GM23338 (cell line): ENCODE measurements around the gene ASPHD2. TPM values are rescaled to one million over a fixed set of nuclear protein-coding genes. Genes with fewer than 3 reads are reported as not detected.
A peak's percentile ranks its signal among the peaks of the same experiment; 100 is the strongest.

Experiments used
- ATAC-seq: fragments of 200-7000 bp; cut with Tn5 transposase; 3 replicates; pipeline ENCODE4 v1.9.1; 2020
- DNase-seq: peaks from one replicate; pipeline ENCODE4 v3.0.0-alpha.2; 2015; ENCODE audit warnings: low spot score
- H2AFZ ChIP-seq: fragments of 200-600 bp; sonication (generic); 2 replicates; pipeline ENCODE4 v1.8.0; 2016; ENCODE audit warnings: antibody characterized with exemption, mild to moderate bottlenecking, moderate library complexity
- H3F3A ChIP-seq: fragments of 200-600 bp; sonication (generic); replicated peaks from 2 replicates; pipeline ENCODE4 v1.8.0; 2017; ENCODE audit warnings: antibody characterized with exemption, mixed run types, low read depth
- H3K27ac ChIP-seq: fragments of 200-600 bp; sonication (generic); 2 replicates; pipeline ENCODE4 v1.6.1; 2016; ENCODE audit warnings: low read depth
- H3K27me3 ChIP-seq: fragments of 200-600 bp; sonication (generic); 2 replicates; pipeline ENCODE4 v1.8.0; 2016; ENCODE audit warnings: mild to moderate bottlenecking, mixed run types, moderate library complexity; ENCODE audit not compliant: insufficient read depth
- H3K36me3 ChIP-seq: fragments of 200-600 bp; sonication (generic); 2 replicates; pipeline ENCODE4 v1.8.0; 2016; ENCODE audit warnings: mild to moderate bottlenecking; ENCODE audit not compliant: insufficient read depth
- H3K4me1 ChIP-seq: fragments of 200-600 bp; sonication (generic); 2 replicates; pipeline ENCODE4 v1.8.0; 2016; ENCODE audit warnings: mild to moderate bottlenecking, moderate library complexity; ENCODE audit not compliant: insufficient read depth
- H3K4me2 ChIP-seq: fragments of 200-600 bp; sonication (generic); 2 replicates; pipeline ENCODE4 v1.7.1; 2017; ENCODE audit warnings: mixed run types
- H3K4me3 ChIP-seq: fragments of 200-600 bp; sonication (generic); 2 replicates; pipeline ENCODE4 v1.6.1; 2016; ENCODE audit warnings: mixed run types
- H3K79me2 ChIP-seq: fragments of 200-600 bp; sonication (generic); replicated peaks from 2 replicates; pipeline ENCODE4 v1.8.0; 2017; ENCODE audit warnings: mild to moderate bottlenecking; ENCODE audit not compliant: insufficient read depth
- H3K9me2 ChIP-seq: fragments of 200-600 bp; sonication (generic); 2 replicates; pipeline ENCODE4 v1.8.0; 2017; ENCODE audit not compliant: insufficient read depth
- H4K20me1 ChIP-seq: fragments of 200-600 bp; sonication (generic); replicated peaks from 2 replicates; pipeline ENCODE4 v1.8.0; 2017; ENCODE audit warnings: mild to moderate bottlenecking; ENCODE audit not compliant: insufficient read depth
- H3K27ac Mint-ChIP-seq: 2 replicates; pipeline ENCODE4 v1.8.0; 2020; ENCODE audit warnings: inconsistent platforms, mild to moderate bottlenecking, moderate library complexity, mixed read lengths
- H3K27me3 Mint-ChIP-seq: 3 replicates; pipeline ENCODE4 v1.8.0; 2022; ENCODE audit warnings: low read depth, mild to moderate bottlenecking, moderate library complexity, mixed read lengths, inconsistent platforms; ENCODE audit not compliant: insufficient read depth, poor library complexity
- H3K36me3 Mint-ChIP-seq: 3 replicates; pipeline ENCODE4 v1.8.0; 2021; ENCODE audit warnings: low read depth, mild to moderate bottlenecking, inconsistent platforms, moderate library complexity, mixed read lengths
- H3K4me1 Mint-ChIP-seq: 3 replicates; pipeline ENCODE4 v1.8.0; 2020; ENCODE audit warnings: mild to moderate bottlenecking, inconsistent platforms, mixed read lengths
- H3K4me3 Mint-ChIP-seq: 3 replicates; pipeline ENCODE4 v1.8.0; 2021; ENCODE audit warnings: moderate library complexity, mild to moderate bottlenecking, inconsistent platforms, mixed read lengths
- H3K9me3 Mint-ChIP-seq: 3 replicates; pipeline ENCODE4 v1.8.0; 2020; ENCODE audit warnings: moderate library complexity, mild to moderate bottlenecking, inconsistent platforms, mixed read lengths
- CTCF ChIP-seq, 2 experiments: fragments of 200-600 bp in 1 of 2; sonication (generic) in 1 of 2; conservative IDR thresholded peaks; 2 replicates each; pipeline versions ENCODE4 v1.5.1 to v1.6.1; 2016 to 2017; ENCODE audit warnings: antibody characterized with exemption in 2 of 2, low read depth in 2 of 2, mild to moderate bottlenecking in 2 of 2, moderate library complexity in 1 of 2
- ETS1 ChIP-seq: IDR thresholded peaks from 2 replicates; pipeline ENCODE4 v1.6.1; 2016; ENCODE audit warnings: antibody characterized with exemption
- EZH2 ChIP-seq: fragments of 200-600 bp; sonication (generic); IDR thresholded peaks from one replicate; pipeline ENCODE4 v1.8.0; 2017; ENCODE audit warnings: antibody characterized with exemption, mild to moderate bottlenecking, low read depth; ENCODE audit not compliant: unreplicated experiment
- EZH2phosphoT487 ChIP-seq: fragments of 200-600 bp; sonication (generic); IDR thresholded peaks from one replicate; pipeline ENCODE4 v1.8.1; 2018; ENCODE audit warnings: antibody characterized with exemption; ENCODE audit not compliant: unreplicated experiment
- JUNB ChIP-seq: IDR thresholded peaks from one replicate; pipeline ENCODE4 v1.6.1; 2016; ENCODE audit warnings: antibody characterized with exemption; ENCODE audit not compliant: unreplicated experiment
- NANOG ChIP-seq: IDR thresholded peaks from 2 replicates; pipeline ENCODE4 v1.6.1; 2016; ENCODE audit warnings: antibody characterized with exemption, borderline replicate concordance
- POLR2AphosphoS5 ChIP-seq: IDR thresholded peaks from 2 replicates; pipeline ENCODE4 v1.6.1; 2016; ENCODE audit warnings: antibody characterized with exemption, low read depth
- REST ChIP-seq: IDR thresholded peaks from one replicate; pipeline ENCODE4 v1.6.1; 2018; ENCODE audit warnings: antibody characterized with exemption; ENCODE audit not compliant: unreplicated experiment
- ZNF114 ChIP-seq: fragments of 250-450 bp; sonication (Bioruptor Pico); IDR thresholded peaks from 2 replicates; pipeline ENCODE4 v1.5.0; 2020; ENCODE audit warnings: mild to moderate bottlenecking, moderate library complexity
- ZNF331 ChIP-seq: fragments of 250-450 bp; sonication (Bioruptor Pico); IDR thresholded peaks from 2 replicates; pipeline ENCODE4 v1.5.0; 2020; ENCODE audit warnings: low read depth, mild to moderate bottlenecking, moderate library complexity
- polyA plus RNA-seq: library from polyadenylated mRNA; unstranded; fragments of >200 nt; fragmentation: Nextera tagmentation; extraction: Ambion mirVana; gene quantifications from 2 replicates; pipeline ENCODE4 v1.2.1, GENCODE V29; 2016
- total RNA-seq: library from RNA; depleted of rRNA; stranded (reverse); fragments of >200 nt; shearing (Covaris generic); gene quantifications from 2 replicates; pipeline ENCODE4 v1.2.3, GENCODE V29; 2014

Gene ASPHD2
- total and polyA plus RNA-seq, 2 experiments from 2014 or later = 6.0 to 9.3 TPM

- TF ChIP-seq ETS1 = no peak
- no peak for TF ChIP-seq CTCF (conservative IDR thresholded peaks at IDR 0.05; ENCODE audit: low read depth in 2 of 2)
- TF ChIP-seq POLR2AphosphoS5 = no peak
- no peak for TF ChIP-seq JUNB
Measured at GRCh38 chr22:26481694-26482093, 52.6 kb downstream of the ASPHD2 start (continued).

GRCh38 chr22:26482161-26482560 lies 53.1 kb downstream of the ASPHD2 start:
- TF ChIP-seq REST (no peak), EZH2 (no peak), ZNF114 (CRISPR knock-in tag) (no peak), NANOG (no peak), JUNB (no peak), EZH2phosphoT487 (no peak), ZNF331 (no peak), CTCF (conservative IDR thresholded peaks at IDR 0.05; ENCODE audit: low read depth in 2 of 2) (no peak)
- Histone ChIP-seq H3K27me3 (no peaks in the 10 kb centered on the region), H3K4me3 (peak overlapping the region; percentile 33; the same call in 1 of the 2 replicates), H2AFZ (no peak overlapping the region), H3K4me2 (peak overlapping the region; percentile 100; the same call in 1 of the 2 replicates), H3K9me2 (no peaks in the 10 kb centered on the region), H3F3A (peaks cover 20% of the 10 kb centered on the region), H3K36me3 (peaks cover 19% of the 10 kb centered on the region), H4K20me1 (peaks cover 12% of the 10 kb centered on the region), H3K79me2 (peaks cover 76% of the 10 kb centered on the region), H3K4me1 (peaks cover 27% of the 10 kb centered on the region), H3K27ac (no peak overlapping the region)
- Mint-ChIP-seq H3K36me3 (peaks cover 24% of the 10 kb centered on the region), H3K27ac (no peak overlapping the region; the same call in 1 of the 2 replicates), H3K9me3 (0 out of 3 replicates have a peak, but pooled peaks cover 2% of the 10 kb centered on the region), H3K4me1 (peaks cover 43% of the 10 kb centered on the region), H3K4me3 (peak overlapping the region; percentile 98), H3K27me3 (peaks cover 2% of the 10 kb centered on the region)
- DNase-seq = no peak
- no peak for ATAC-seq
